ENCODE results near the gene COL4A6.

- TF ChIP-seq CTCF (conservative IDR thresholded peaks at IDR 0.05) (no peak), ZFX (IDR thresholded peaks at IDR 0.05) (no peak)
Observed at GRCh38 chrX:108307132-108308085, 130.8 kb downstream of the COL4A6 start.

Data from C4-2B (cell line).